DOHH2 (cell line): ENCODE data around the gene GLCE.
A peak's percentile ranks its signal among the peaks of the same experiment; 100 is the strongest.

Experiments
- H3F3A ChIP-seq: fragments of 200-600 bp; sonication (generic), shearing (Covaris generic); 2 replicates; pipeline ENCODE4 v1.6.0; 2016; ENCODE audit warnings: antibody characterized with exemption, mild to moderate bottlenecking; ENCODE audit not compliant: control insufficient read depth, insufficient read depth
- H3K27ac ChIP-seq: fragments of 200-600 bp; sonication (generic); 2 replicates; pipeline ENCODE4 v1.5.1; 2014; ENCODE audit warnings: low read depth, mild to moderate bottlenecking, low read length, moderate library complexity
- H3K27me3 ChIP-seq: fragments of 200-600 bp; sonication (generic); 2 replicates; pipeline ENCODE4 v1.6.1; 2014; ENCODE audit warnings: mild to moderate bottlenecking, low read length, mixed read lengths; ENCODE audit not compliant: control insufficient read depth
- H3K36me3 ChIP-seq: fragments of 200-600 bp; sonication (generic); 2 replicates; pipeline ENCODE4 v1.6.1; 2014; ENCODE audit warnings: mild to moderate bottlenecking, low read length, moderate library complexity, mixed read lengths; ENCODE audit not compliant: control insufficient read depth
- H3K4me1 ChIP-seq: fragments of 200-600 bp; sonication (generic); 2 replicates; pipeline ENCODE4 v1.6.1; 2014; ENCODE audit warnings: mild to moderate bottlenecking, low read length, mixed read lengths; ENCODE audit not compliant: control insufficient read depth
- H3K4me2 ChIP-seq: fragments of 200-600 bp; sonication (generic); 2 replicates; pipeline ENCODE4 v1.6.0; 2014; ENCODE audit warnings: mild to moderate bottlenecking, low read length, moderate library complexity
- H3K4me3 ChIP-seq: fragments of 200-600 bp; sonication (generic); 2 replicates; pipeline ENCODE4 v1.5.1; 2014; ENCODE audit warnings: mild to moderate bottlenecking, low read length, mixed read lengths
- H3K79me2 ChIP-seq: fragments of 200-600 bp; sonication (generic); 2 replicates; pipeline ENCODE4 v1.6.1; 2014; ENCODE audit warnings: mild to moderate bottlenecking, low read length, mixed read lengths; ENCODE audit not compliant: control insufficient read depth
- H3K9me2 ChIP-seq: fragments of 200-600 bp; sonication (generic); replicated peaks from 2 replicates; pipeline ENCODE4 v1.6.1; 2014; ENCODE audit warnings: mild to moderate bottlenecking, low read length, mixed read lengths; ENCODE audit not compliant: control insufficient read depth
- H3K9me3 ChIP-seq: fragments of 200-600 bp; sonication (generic); 2 replicates; pipeline ENCODE4 v1.6.1; 2014; ENCODE audit warnings: antibody characterized with exemption, low read length, mixed read lengths; ENCODE audit not compliant: control insufficient read depth, insufficient read depth
- H4K20me1 ChIP-seq: fragments of 200-600 bp; sonication (generic); 2 replicates; pipeline ENCODE4 v1.6.0; 2014; ENCODE audit warnings: low read depth, mild to moderate bottlenecking, antibody characterized with exemption, low read length, moderate library complexity; ENCODE audit not compliant: control insufficient read depth, insufficient read depth
- CTCF ChIP-seq: fragments of 200-600 bp; sonication (generic); IDR thresholded peaks from one replicate; pipeline ENCODE4 v1.5.1; 2014; ENCODE audit warnings: antibody characterized with exemption, mild to moderate bottlenecking, low read depth, low read length; ENCODE audit not compliant: poor library complexity, severe bottlenecking
- EZH2phosphoT487 ChIP-seq: fragments of 200-600 bp; sonication (generic); IDR thresholded peaks from 2 replicates; pipeline ENCODE4 v1.6.1; 2017; ENCODE audit warnings: borderline replicate concordance, mild to moderate bottlenecking, antibody characterized with exemption, low read length, moderate library complexity, mixed read lengths

GLCE gene

GRCh38 chr15:69158843-69159240 is 1.6 kb upstream of the GLCE start:
- TF ChIP-seq CTCF: no peak
- TF ChIP-seq EZH2phosphoT487: no peak
- no peaks in the 10 kb centered on the region for H3F3A ChIP-seq
- no peak overlapping the region for H3K27ac ChIP-seq
- H3K27me3 ChIP-seq: peaks cover 7% of the 10 kb centered on the region; the same call in 1 of the 2 replicates
- no peaks in the 10 kb centered on the region for H3K36me3 ChIP-seq
- peaks cover 30% of the 10 kb centered on the region for H3K79me2 ChIP-seq
- H3K4me3 ChIP-seq: no peak overlapping the region
- H3K4me1 ChIP-seq: peaks cover 12% of the 10 kb centered on the region
- no peak overlapping the region for H3K4me2 ChIP-seq
- no peaks in the 10 kb centered on the region for H3K9me2 ChIP-seq
- no peaks in the 10 kb centered on the region for H3K9me3 ChIP-seq
- no peaks in the 10 kb centered on the region; the same call in 1 of the 2 replicates for H4K20me1 ChIP-seq

- H3F3A ChIP-seq: no peaks in the 10 kb centered on the region
- H3K4me1 ChIP-seq: peaks cover 13% of the 10 kb centered on the region
- H3K9me2 ChIP-seq: no peaks in the 10 kb centered on the region
- no peaks in the 10 kb centered on the region for H3K9me3 ChIP-seq
- H3K36me3 ChIP-seq: no peaks in the 10 kb centered on the region
- no peaks in the 10 kb centered on the region; the same call in 1 of the 2 replicates for H4K20me1 ChIP-seq
- peak overlapping the region; percentile 84 for H3K4me3 ChIP-seq
- H3K4me2 ChIP-seq: peak overlapping the region; percentile 92
- H3K27ac ChIP-seq: no peak overlapping the region
- peaks cover 33% of the 10 kb centered on the region for H3K79me2 ChIP-seq
- no peak for TF ChIP-seq EZH2phosphoT487
- no peak for TF ChIP-seq CTCF
- H3K27me3 ChIP-seq: peaks cover 4% of the 10 kb centered on the region; the same call in 1 of the 2 replicates
Measured at GRCh38 chr15:69159805-69160140, 662 bp upstream of the GLCE start.

- H3K27ac ChIP-seq: no peak overlapping the region
Measured at GRCh38 chr15:69161079-69161877, 843 bp downstream of the GLCE start.

More at GRCh38 chr15:69161079-69161877, 843 bp downstream of the GLCE start:
- Histone ChIP-seq H3K27me3 (no peaks in the 10 kb centered on the region), H3F3A (no peaks in the 10 kb centered on the region), H3K9me2 (no peaks in the 10 kb centered on the region), H4K20me1 (no peaks in the 10 kb centered on the region; the same call in 1 of the 2 replicates), H3K4me3 (peak overlapping the region; percentile 84), H3K36me3 (no peaks in the 10 kb centered on the region), H3K4me1 (peaks cover 25% of the 10 kb centered on the region), H3K4me2 (peak overlapping the region; percentile 92), H3K79me2 (peaks cover 45% of the 10 kb centered on the region), H3K9me3 (no peaks in the 10 kb centered on the region)
- TF ChIP-seq EZH2phosphoT487 (no peak), CTCF (peak; percentile 58)
